Measurements from ENCODE around the gene HIVEP1. TPM values are rescaled to one million over a fixed set of nuclear protein-coding genes. Genes with fewer than 3 reads are reported as not detected.

HIVEP1 gene
- total RNA-seq, 1 donor from 2014 or later: 48.9 TPM

- Histone ChIP-seq H3K4me3 (ENCODE audit: insufficient read depth, low read depth, low read length) (no peak overlapping the region), H4K20me1 (ENCODE audit: insufficient read depth, low read length) (peaks cover 9% of the 10 kb centered on the region), H3K4me1 (ENCODE audit: insufficient read depth, low read length) (peaks cover 17% of the 10 kb centered on the region), H3K9me3 (ENCODE audit: insufficient read depth, low read depth, low read length) (no peaks in the 10 kb centered on the region), H3K27me3 (ENCODE audit: insufficient read depth, low read length) (no peaks in the 10 kb centered on the region), H3K4me2 (ENCODE audit: low read length) (no peak overlapping the region), H3K27ac (ENCODE audit: low read depth, low read length) (no peak overlapping the region), H3K36me3 (ENCODE audit: insufficient read depth, low read length) (peaks cover 6% of the 10 kb centered on the region), H3K79me2 (ENCODE audit: insufficient read depth, low read length) (peaks cover 20% of the 10 kb centered on the region), H2AFZ (ENCODE audit: low read depth, low read length) (no peak overlapping the region), H3K9ac (ENCODE audit: low read length) (no peak overlapping the region)
- peaks cover 18% of the 10 kb centered on the region for H3K36me3 Mint-ChIP-seq (ENCODE audit: low read depth, unreplicated experiment)
- peaks cover 30% of the 10 kb centered on the region for H3K4me1 Mint-ChIP-seq (ENCODE audit: low read depth, unreplicated experiment)
- FAIRE-seq (no peak), DNase-seq (ENCODE audit: low read depth) (no peak)
- H3K9me3 Mint-ChIP-seq (ENCODE audit: unreplicated experiment): peaks cover 1% of the 10 kb centered on the region
- no peaks in the 10 kb centered on the region for H3K27me3 Mint-ChIP-seq (ENCODE audit: low read depth, unreplicated experiment)
- H3K27ac Mint-ChIP-seq (ENCODE audit: unreplicated experiment): no peak overlapping the region
- TF ChIP-seq EZH2 (IDR thresholded peaks at IDR 0.05; ENCODE audit: insufficient read depth, low read length) (no peak), CTCF (IDR thresholded peaks at IDR 0.05; ENCODE audit: insufficient read depth, low read depth, low read length) (no peak)
- no peak overlapping the region for H3K4me3 Mint-ChIP-seq (ENCODE audit: unreplicated experiment)
These were observed 102.9 kb downstream of the HIVEP1 start for GRCh38 chr6:12115001-12115400.

- Histone ChIP-seq H3K36me3 (ENCODE audit: insufficient read depth, low read length) (peaks cover 11% of the 10 kb centered on the region), H3K9me3 (ENCODE audit: insufficient read depth, low read depth, low read length) (no peaks in the 10 kb centered on the region), H3K27ac (ENCODE audit: low read depth, low read length) (no peak overlapping the region), H3K9ac (ENCODE audit: low read length) (no peak overlapping the region), H3K79me2 (ENCODE audit: insufficient read depth, low read length) (peaks cover 20% of the 10 kb centered on the region), H3K4me2 (ENCODE audit: low read length) (no peak overlapping the region), H4K20me1 (ENCODE audit: insufficient read depth, low read length) (peaks cover 9% of the 10 kb centered on the region), H3K4me3 (ENCODE audit: insufficient read depth, low read depth, low read length) (no peak overlapping the region), H3K27me3 (ENCODE audit: insufficient read depth, low read length) (no peaks in the 10 kb centered on the region), H3K4me1 (ENCODE audit: insufficient read depth, low read length) (peaks cover 17% of the 10 kb centered on the region), H2AFZ (ENCODE audit: low read depth, low read length) (no peak overlapping the region)
- Mint-ChIP-seq H3K4me3 (ENCODE audit: unreplicated experiment) (no peak overlapping the region), H3K36me3 (ENCODE audit: low read depth, unreplicated experiment) (peaks cover 22% of the 10 kb centered on the region), H3K27ac (ENCODE audit: unreplicated experiment) (no peak overlapping the region), H3K27me3 (ENCODE audit: low read depth, unreplicated experiment) (no peaks in the 10 kb centered on the region), H3K4me1 (ENCODE audit: low read depth, unreplicated experiment) (peaks cover 30% of the 10 kb centered on the region), H3K9me3 (ENCODE audit: unreplicated experiment) (peaks cover 1% of the 10 kb centered on the region)
- no peak for FAIRE-seq
- TF ChIP-seq CTCF (IDR thresholded peaks at IDR 0.05; ENCODE audit: insufficient read depth, low read depth, low read length): no peak
- no peak for TF ChIP-seq EZH2 (IDR thresholded peaks at IDR 0.05; ENCODE audit: insufficient read depth, low read length)
- DNase-seq (ENCODE audit: low read depth): no peak
These were observed 103.4 kb downstream of the HIVEP1 start for GRCh38 chr6:12115492-12115891.

- H3K27me3 Mint-ChIP-seq (ENCODE audit: low read depth, unreplicated experiment): no peaks in the 10 kb centered on the region
- peaks cover 16% of the 10 kb centered on the region for H3K36me3 ChIP-seq (ENCODE audit: insufficient read depth, low read length)
These were observed 104.2 kb downstream of the HIVEP1 start for GRCh38 chr6:12116264-12116800.

More at GRCh38 chr6:12116264-12116800, 104.2 kb downstream of the HIVEP1 start:
- no peak overlapping the region for H3K4me3 ChIP-seq (ENCODE audit: insufficient read depth, low read depth, low read length)
- H3K9me3 ChIP-seq (ENCODE audit: insufficient read depth, low read depth, low read length): no peaks in the 10 kb centered on the region
- no peak overlapping the region for H3K27ac ChIP-seq (ENCODE audit: low read depth, low read length)
- TF ChIP-seq EZH2 (IDR thresholded peaks at IDR 0.05; ENCODE audit: insufficient read depth, low read length): no peak
- no peak for TF ChIP-seq CTCF (IDR thresholded peaks at IDR 0.05; ENCODE audit: insufficient read depth, low read depth, low read length)
- DNase-seq (ENCODE audit: low read depth) (no peak), FAIRE-seq (no peak)
- no peak overlapping the region for H2AFZ ChIP-seq (ENCODE audit: low read depth, low read length)
- no peak overlapping the region for H3K27ac Mint-ChIP-seq (ENCODE audit: unreplicated experiment)
- peaks cover 27% of the 10 kb centered on the region for H3K36me3 Mint-ChIP-seq (ENCODE audit: low read depth, unreplicated experiment)
- peaks cover 30% of the 10 kb centered on the region for H3K4me1 Mint-ChIP-seq (ENCODE audit: low read depth, unreplicated experiment)
- no peak overlapping the region for H3K4me3 Mint-ChIP-seq (ENCODE audit: unreplicated experiment)
- H3K79me2 ChIP-seq (ENCODE audit: insufficient read depth, low read length): peaks cover 20% of the 10 kb centered on the region
- peaks cover 17% of the 10 kb centered on the region for H3K4me1 ChIP-seq (ENCODE audit: insufficient read depth, low read length)
- H4K20me1 ChIP-seq (ENCODE audit: insufficient read depth, low read length): peaks cover 9% of the 10 kb centered on the region
- H3K4me2 ChIP-seq (ENCODE audit: low read length): no peak overlapping the region
- H3K9me3 Mint-ChIP-seq (ENCODE audit: unreplicated experiment): peaks cover 1% of the 10 kb centered on the region
- H3K27me3 ChIP-seq (ENCODE audit: insufficient read depth, low read length): no peaks in the 10 kb centered on the region
- no peak overlapping the region for H3K9ac ChIP-seq (ENCODE audit: low read length)
